ENCODE data around the gene NKX1-1.

NKX1-1 gene

GRCh38 chr4:1360423-1361283 lies 45.6 kb downstream of the NKX1-1 start:
- peak; percentile 21 for DNase-seq (ENCODE audit: low read depth, low spot score)

GRCh38 chr4:1359976-1360375 lies 46.3 kb downstream of the NKX1-1 start:
- DNase-seq (ENCODE audit: low read depth, low spot score), result no peak

GRCh38 chr4:1359144-1359501 lies 47.1 kb downstream of the NKX1-1 start:
- DNase-seq (ENCODE audit: low read depth, low spot score), result no peak

GRCh38 chr4:1358421-1359143 lies 47.7 kb downstream of the NKX1-1 start:
- no peak for DNase-seq (ENCODE audit: low read depth, low spot score)

- no peak for DNase-seq (ENCODE audit: low read depth, low spot score)
Measured at GRCh38 chr4:1357356-1358248, 48.6 kb downstream of the NKX1-1 start.

- DNase-seq (ENCODE audit: low read depth, low spot score), result no peak
Measured at GRCh38 chr4:1356181-1356998, 49.9 kb downstream of the NKX1-1 start.

GRCh38 chr4:1355378-1355777 lies 50.9 kb downstream of the NKX1-1 start:
- no peak for DNase-seq (ENCODE audit: low read depth, low spot score)

GRCh38 chr4:1354983-1355275 lies 51.3 kb downstream of the NKX1-1 start:
- DNase-seq (ENCODE audit: low read depth, low spot score), result no peak

GRCh38 chr4:1354136-1354982 lies 51.9 kb downstream of the NKX1-1 start:
- no peak for DNase-seq (ENCODE audit: low read depth, low spot score)

GRCh38 chr4:1353186-1354055 lies 52.8 kb downstream of the NKX1-1 start:
- DNase-seq (ENCODE audit: low read depth, low spot score), result no peak

All from smooth muscle cell of the brain vasculature (primary cell).